Mesangial cell (primary cell): ENCODE results near the gene LYPD6B. TPM values are rescaled to one million over a fixed set of nuclear protein-coding genes. Genes with fewer than 3 reads are reported as not detected.

Experiments
- total RNA-seq: library from RNA; depleted of rRNA; stranded (reverse); fragments of >200 nt; gene quantifications from 2 replicates; pipeline ENCODE4 v1.2.3, GENCODE V29; 2015

Gene LYPD6B, protein sequence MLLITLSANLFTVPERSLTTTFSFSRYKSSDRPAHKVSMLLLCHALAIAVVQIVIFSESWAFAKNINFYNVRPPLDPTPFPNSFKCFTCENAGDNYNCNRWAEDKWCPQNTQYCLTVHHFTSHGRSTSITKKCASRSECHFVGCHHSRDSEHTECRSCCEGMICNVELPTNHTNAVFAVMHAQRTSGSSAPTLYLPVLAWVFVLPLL
- 0.16 and 1.5 TPM in 2 replicates for total RNA-seq

DNA sequence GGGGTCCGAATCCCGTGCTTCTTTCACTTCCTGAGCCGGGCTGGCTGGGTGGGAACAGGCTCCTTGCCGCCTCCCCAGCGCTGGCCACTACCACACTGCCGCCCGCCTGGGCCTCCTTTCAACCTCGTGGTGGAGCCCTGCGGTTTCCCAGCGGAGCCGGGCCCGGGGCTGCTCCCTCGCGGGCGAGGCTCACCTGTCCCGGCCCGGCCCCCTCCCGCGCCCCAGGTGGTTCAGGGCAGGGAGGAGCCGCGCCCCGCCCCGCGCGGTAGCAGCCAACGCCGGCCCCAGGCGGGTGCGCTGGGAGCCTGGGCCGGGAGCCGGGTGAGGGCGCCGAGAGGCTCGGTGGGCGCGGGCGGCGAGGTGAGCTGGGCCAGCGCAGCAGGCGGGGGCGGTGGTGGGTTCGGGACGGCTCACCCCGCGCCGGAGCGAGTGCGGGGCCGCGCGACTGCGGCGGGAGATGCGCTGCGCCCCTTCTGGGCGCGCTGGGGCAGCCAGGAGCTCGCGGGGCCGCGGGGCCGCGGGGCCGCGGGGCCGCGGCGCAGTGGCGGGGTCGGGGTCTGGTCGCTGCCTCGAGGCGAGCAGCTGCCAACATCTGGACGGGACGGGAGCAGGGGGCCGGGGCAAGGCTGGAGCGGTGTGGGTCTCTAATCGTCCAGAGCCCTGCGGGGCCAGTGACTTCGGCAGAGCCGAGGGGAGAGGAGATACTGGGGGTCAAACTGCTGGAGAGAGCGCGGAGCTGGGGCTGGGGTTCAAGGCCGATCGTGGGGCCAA lies at the start of gene LYPD6B:
LYPD6B (plus strand) TSS at position 258 of the 771 bp plus-strand sequence. CDS start 92,250 bp downstream, outside the sequence.

Other genes with a start within 250 kb of the LYPD6B start
- 0.13 and 0.33 TPM in 2 replicates for gene KIF5C, start 163.5 kb upstream of the LYPD6B start, total RNA-seq